Erythroblast (primary cell): ENCODE measurements around the gene PTPRD.

Experiments used
- GATA1 ChIP-seq: IDR thresholded peaks from 2 replicates; pipeline ENCODE4 v1.6.1; 2011; ENCODE audit warnings: low read depth, mild to moderate bottlenecking, control low read depth, low read length, moderate library complexity
- POLR2A ChIP-seq: IDR thresholded peaks from 2 replicates; pipeline ENCODE4 v1.6.1; 2011; ENCODE audit warnings: mild to moderate bottlenecking, low read length

- TF ChIP-seq GATA1 (no peak), POLR2A (no peak)
Observed at GRCh38 chr9:10108815-10109214, 504.0 kb downstream of the PTPRD start.
